Stimulated activated CD4-positive, alpha-beta T cell treated with anti-CD3 and anti-CD28 coated beads, Interleukin-12 subunit alpha, Interleukin-12 subunit beta, amount 100 ng/mL, for 48 hours (primary cell): Measurements from ENCODE around the gene CCDC117.
A peak's percentile ranks its signal among the peaks of the same experiment; 100 is the strongest.
"Not testable (repeated sequence)": the region's sequence is repeated elsewhere in the genome, so short reads cannot be mapped to it uniquely, and the experiment has no call there.

Experiments used
- DNase-seq, 3 donors: peaks; one replicate each; pipeline ENCODE4 v3.0.0-alpha.2; 2020; ENCODE audit warnings: low read depth in 2 of 3, low spot score in 1 of 3

Gene CCDC117

GRCh38 chr22:28800308-28801041 lies 28.0 kb downstream of the CCDC117 start, which contains the start of gene XBP1:
Gene XBP1, minus strand, starts transcription at chr22:28800569.
- DNase-seq = peak; percentile 79 to 86 (median 82)

- no peak for DNase-seq
Measured at GRCh38 chr22:28801845-28802594, 29.5 kb downstream of the CCDC117 start.

- DNase-seq = no peak
Measured at GRCh38 chr22:28802595-28803123, 30.2 kb downstream of the CCDC117 start.

GRCh38 chr22:28805426-28805825 lies 32.9 kb downstream of the CCDC117 start:
- not testable (repeated sequence) for DNase-seq

GRCh38 chr22:28808716-28809355 lies 36.3 kb downstream of the CCDC117 start:
- no peak for DNase-seq

- DNase-seq = peak in 1 of 3 donors; percentile 29
Measured at GRCh38 chr22:28810821-28811491, 38.5 kb downstream of the CCDC117 start.

- DNase-seq = no peak
Measured at GRCh38 chr22:28812516-28812915, 40.0 kb downstream of the CCDC117 start.

- no peak for DNase-seq
Measured at GRCh38 chr22:28813772-28814518, 41.5 kb downstream of the CCDC117 start.

- DNase-seq = no peak
Measured at GRCh38 chr22:28815111-28815510, 42.6 kb downstream of the CCDC117 start.

GRCh38 chr22:28815729-28816128 lies 43.2 kb downstream of the CCDC117 start:
- DNase-seq = no peak

- DNase-seq = no peak
Measured at GRCh38 chr22:28817064-28817463, 44.6 kb downstream of the CCDC117 start.

GRCh38 chr22:28817919-28818859 lies 45.7 kb downstream of the CCDC117 start:
- DNase-seq = no peak

GRCh38 chr22:28819253-28820096 lies 47.0 kb downstream of the CCDC117 start:
- DNase-seq = no peak

- DNase-seq = no peak
Measured at GRCh38 chr22:28820885-28821284, 48.4 kb downstream of the CCDC117 start.

GRCh38 chr22:28821452-28821851 lies 49.0 kb downstream of the CCDC117 start:
- DNase-seq = no peak

GRCh38 chr22:28822930-28823551 lies 50.5 kb downstream of the CCDC117 start:
- no peak for DNase-seq

GRCh38 chr22:28824455-28824854 lies 52.0 kb downstream of the CCDC117 start:
- not testable (repeated sequence) for DNase-seq

GRCh38 chr22:28826430-28826829 lies 53.9 kb downstream of the CCDC117 start:
- DNase-seq = not testable (repeated sequence)
